Sigmoid colon (tissue), 4 donors: ENCODE data around the gene PLCH2.
A peak's percentile ranks its signal among the peaks of the same experiment; 100 is the strongest.

Experiments used
- CTCF ChIP-seq, 4 experiments: fragments of 450-650 bp in 3 of 4; fragments of 200-600 bp in 1 of 4; IDR thresholded peaks; one replicate each; pipeline ENCODE4 v1.5.1; 2016 to 2019; ENCODE audit warnings: antibody characterized with exemption in 4 of 4, mild to moderate bottlenecking in 3 of 4, moderate library complexity in 2 of 4
- EP300 ChIP-seq, 4 donors: sonication (generic); formaldehyde crosslinking; IDR thresholded peaks; one replicate each; pipeline ENCODE4 v1.6.1; 2017; ENCODE audit warnings: antibody characterized with exemption in 4 of 4
- POLR2A ChIP-seq, 2 donors: fragments of 450-650 bp; IDR thresholded peaks; one replicate each; pipeline ENCODE4 v1.6.1; 2016; ENCODE audit warnings: antibody characterized with exemption in 2 of 2, mild to moderate bottlenecking in 2 of 2, moderate library complexity in 2 of 2

GRCh38 chr1:2545754-2546514 is 69.8 kb downstream of the PLCH2 start:
- TF ChIP-seq CTCF (IDR thresholded peaks at IDR 0.05) (no peak), EP300 (IDR thresholded peaks at IDR 0.05) (no peak), POLR2A (IDR thresholded peaks at IDR 0.05) (peak in 1 of 2 donors; percentile 39)
